ENCODE measurements around the gene HABP4. TPM values are rescaled to one million over a fixed set of nuclear protein-coding genes. Genes with fewer than 3 reads are reported as not detected.

Gene HABP4
- total and polyA plus RNA-seq, 10 of the 15 experiments (the other 5 are each of a cell fraction or from before 2014, with no cell fraction given), result 1.6 to 15.4 (median 11.6) TPM

- no peak for TF ChIP-seq ZNF274 (IDR thresholded peaks at IDR 0.05; ENCODE audit: insufficient read depth, insufficient read length)
- TF ChIP-seq IRF5 (IDR thresholded peaks at IDR 0.05; ENCODE audit: borderline replicate concordance), result no peak
- no peak for TF ChIP-seq IRF3 (IDR thresholded peaks at IDR 0.05)
- TF ChIP-seq DPF2 (IDR thresholded peaks at IDR 0.05), result no peak
- no peak for TF ChIP-seq PBX3 (IDR thresholded peaks at IDR 0.05; ENCODE audit: insufficient replicate concordance, low read depth, low read length)
- TF ChIP-seq TAF1 (IDR thresholded peaks at IDR 0.05; ENCODE audit: borderline replicate concordance, low read depth, low read length), result no peak
- 0 out of 2 replicates have a peak, but pooled peaks have one; percentile 20 for TF ChIP-seq MLLT1 (IDR thresholded peaks at IDR 0.05)
- no peak for TF ChIP-seq SIN3A (IDR thresholded peaks at IDR 0.05; ENCODE audit: low read depth, low read length)
- 0 out of 2 replicates have a peak, but pooled peaks have one; percentile 8 for TF ChIP-seq EED (IDR thresholded peaks at IDR 0.05; ENCODE audit: low read depth)
- no peak for TF ChIP-seq MYC (IDR thresholded peaks at IDR 0.05; ENCODE audit: insufficient read depth, insufficient read length, insufficient replicate concordance, low read length, severe bottlenecking)
- no peak for TF ChIP-seq STAT3 (IDR thresholded peaks at IDR 0.05; ENCODE audit: low read depth, low read length)
- TF ChIP-seq PKNOX1 (IDR thresholded peaks at IDR 0.05), result peak; percentile 77
Observed at GRCh38 chr9:96420468-96421219, 29.3 kb upstream of the HABP4 start (continued).

Data from GM12878 (cell line).